ENCODE data around the gene TMEM229B.

DNA sequence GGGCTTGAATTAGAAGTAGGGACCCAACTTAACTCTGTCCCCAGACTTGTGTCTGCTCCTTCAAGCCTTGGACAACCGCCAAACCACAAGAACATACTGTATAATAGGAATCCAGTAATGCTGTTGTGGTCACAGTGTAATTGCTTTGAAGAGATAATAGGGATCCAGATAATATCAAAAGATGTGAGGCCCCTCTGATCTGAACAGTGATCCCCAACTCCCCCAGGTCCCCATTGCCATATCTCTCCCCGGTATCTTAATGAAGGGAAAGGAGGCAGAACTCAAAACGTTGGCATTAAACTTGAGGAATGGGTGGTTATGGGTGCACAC lies 36.1 kb upstream of the TMEM229B start:
- TF ChIP-seq CTCF (IDR thresholded peaks at IDR 0.05) (no peak), ZFX (IDR thresholded peaks at IDR 0.05; ENCODE audit: borderline replicate concordance) (no peak)

All from 22Rv1 (cell line).